Measurements from ENCODE around the gene PAQR5.

The PAQR5 gene

DNA sequence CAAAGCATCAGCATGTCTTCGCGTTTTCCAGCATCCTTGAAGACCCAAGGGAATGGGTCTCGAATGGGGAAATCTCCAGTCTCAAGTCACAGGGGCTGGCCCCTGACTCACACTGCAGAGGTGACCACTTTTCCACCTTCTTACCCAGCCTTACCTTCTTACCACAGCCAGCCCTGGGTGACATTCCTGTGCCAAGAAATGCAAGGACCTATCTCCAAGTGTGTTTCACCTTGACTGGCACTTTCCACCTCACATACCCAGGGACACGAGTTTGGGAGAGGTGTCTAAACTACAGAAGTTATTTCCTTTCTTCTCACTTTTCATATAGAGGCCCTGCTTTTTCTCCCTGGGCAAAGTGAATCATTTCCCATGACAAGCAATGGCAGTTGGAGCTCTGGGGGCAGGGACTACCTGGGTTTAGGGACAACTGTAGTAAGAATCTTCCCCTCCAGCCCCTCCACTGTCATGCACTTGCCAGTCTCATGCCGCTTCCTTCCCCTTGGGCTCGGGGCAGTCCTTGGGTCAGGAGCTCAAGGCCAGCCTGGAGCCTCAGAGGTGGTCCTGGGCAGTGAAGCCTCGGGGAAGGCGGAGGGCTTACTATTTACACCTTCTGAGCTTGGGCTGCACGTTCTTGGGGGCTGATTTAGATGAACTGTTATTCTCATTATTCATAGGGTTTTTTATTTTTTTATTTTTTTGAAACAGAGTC, 16.8 kb downstream of the PAQR5 start:
- TF ChIP-seq EP300 (IDR thresholded peaks at IDR 0.05; ENCODE audit: borderline replicate concordance) = no peak
- no peak for TF ChIP-seq NFIC (IDR thresholded peaks at IDR 0.05)
- TF ChIP-seq TAF1 (IDR thresholded peaks at IDR 0.05; ENCODE audit: low read depth) = no peak
- TF ChIP-seq CREB1 (IDR thresholded peaks at IDR 0.05; ENCODE audit: low read depth) = no peak
- TF ChIP-seq CEBPB (IDR thresholded peaks at IDR 0.05) = no peak
- no peak for TF ChIP-seq YY1 (IDR thresholded peaks at IDR 0.05; ENCODE audit: low read depth)
- no peak for TF ChIP-seq TEAD4 (IDR thresholded peaks at IDR 0.05)
- TF ChIP-seq ZBTB7A (IDR thresholded peaks at IDR 0.05; ENCODE audit: low read depth) = no peak
- TF ChIP-seq, protein P1, sequence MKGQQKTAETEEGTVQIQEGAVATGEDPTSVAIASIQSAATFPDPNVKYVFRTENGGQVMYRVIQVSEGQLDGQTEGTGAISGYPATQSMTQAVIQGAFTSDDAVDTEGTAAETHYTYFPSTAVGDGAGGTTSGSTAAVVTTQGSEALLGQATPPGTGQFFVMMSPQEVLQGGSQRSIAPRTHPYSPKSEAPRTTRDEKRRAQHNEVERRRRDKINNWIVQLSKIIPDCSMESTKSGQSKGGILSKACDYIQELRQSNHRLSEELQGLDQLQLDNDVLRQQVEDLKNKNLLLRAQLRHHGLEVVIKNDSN (IDR thresholded peaks at IDR 0.05) = no peak

GRCh38 chr15:69316291-69316690, 17.6 kb downstream of the PAQR5 start:
- no peak for TF ChIP-seq CEBPB (IDR thresholded peaks at IDR 0.05)
- no peak for TF ChIP-seq EGR1 (IDR thresholded peaks at IDR 0.05)
- no peak for TF ChIP-seq EP300 (IDR thresholded peaks at IDR 0.05; ENCODE audit: borderline replicate concordance)
- no peak for TF ChIP-seq YY1 (IDR thresholded peaks at IDR 0.05; ENCODE audit: low read depth)
- TF ChIP-seq TEAD4 (IDR thresholded peaks at IDR 0.05) = no peak
- no peak for TF ChIP-seq ZBTB7A (IDR thresholded peaks at IDR 0.05; ENCODE audit: low read depth)
- no peak for TF ChIP-seq FOXM1 (IDR thresholded peaks at IDR 0.05; ENCODE audit: borderline replicate concordance, low read depth)
- no peak for TF ChIP-seq TCF12 (IDR thresholded peaks at IDR 0.05; ENCODE audit: low read depth)

DNA sequence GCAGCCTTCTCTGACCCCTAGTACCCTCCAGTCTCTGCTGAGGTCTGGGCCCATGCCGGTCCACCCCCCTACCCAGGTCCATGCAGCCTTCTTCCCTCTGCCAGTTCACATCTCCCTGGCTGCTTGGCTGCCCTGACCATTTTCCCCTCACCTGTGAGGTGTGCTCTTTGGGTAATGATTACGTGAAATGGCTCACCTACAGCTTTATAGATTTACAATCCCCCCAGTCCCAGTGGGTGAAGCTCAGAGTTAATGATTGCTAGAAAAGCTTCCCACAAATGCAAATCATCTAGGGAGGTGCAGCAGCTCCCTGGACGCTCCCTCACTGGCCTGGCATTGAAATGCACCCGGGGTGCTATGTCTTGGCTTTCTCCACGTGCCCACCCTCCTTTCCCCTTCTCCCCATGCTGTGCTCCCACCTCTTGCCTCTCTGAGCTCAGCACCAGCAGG, 18.7 kb downstream of the PAQR5 start:
- TF ChIP-seq, protein P1 (IDR thresholded peaks at IDR 0.05) = no peak
- TF ChIP-seq NFIC (IDR thresholded peaks at IDR 0.05) = no peak
- no peak for TF ChIP-seq MAX (IDR thresholded peaks at IDR 0.05)
- no peak for TF ChIP-seq TAF1 (IDR thresholded peaks at IDR 0.05; ENCODE audit: low read depth)
- no peak for TF ChIP-seq EGR1 (IDR thresholded peaks at IDR 0.05)
- no peak for TF ChIP-seq TCF12 (IDR thresholded peaks at IDR 0.05; ENCODE audit: low read depth)
- no peak for TF ChIP-seq YY1 (IDR thresholded peaks at IDR 0.05; ENCODE audit: low read depth)
- TF ChIP-seq CREB1 (IDR thresholded peaks at IDR 0.05; ENCODE audit: low read depth) = no peak
- no peak for TF ChIP-seq REST (IDR thresholded peaks at IDR 0.05; ENCODE audit: low read depth)
- no peak for TF ChIP-seq TEAD4 (IDR thresholded peaks at IDR 0.05)
- TF ChIP-seq ZBTB7A (IDR thresholded peaks at IDR 0.05; ENCODE audit: low read depth) = no peak
- no peak for TF ChIP-seq EP300 (IDR thresholded peaks at IDR 0.05; ENCODE audit: borderline replicate concordance)
- TF ChIP-seq RAD21 (IDR thresholded peaks at IDR 0.05; ENCODE audit: low read depth) = no peak
- no peak for TF ChIP-seq FOXM1 (IDR thresholded peaks at IDR 0.05; ENCODE audit: borderline replicate concordance, low read depth)
- TF ChIP-seq CEBPB (IDR thresholded peaks at IDR 0.05) = no peak

DNA sequence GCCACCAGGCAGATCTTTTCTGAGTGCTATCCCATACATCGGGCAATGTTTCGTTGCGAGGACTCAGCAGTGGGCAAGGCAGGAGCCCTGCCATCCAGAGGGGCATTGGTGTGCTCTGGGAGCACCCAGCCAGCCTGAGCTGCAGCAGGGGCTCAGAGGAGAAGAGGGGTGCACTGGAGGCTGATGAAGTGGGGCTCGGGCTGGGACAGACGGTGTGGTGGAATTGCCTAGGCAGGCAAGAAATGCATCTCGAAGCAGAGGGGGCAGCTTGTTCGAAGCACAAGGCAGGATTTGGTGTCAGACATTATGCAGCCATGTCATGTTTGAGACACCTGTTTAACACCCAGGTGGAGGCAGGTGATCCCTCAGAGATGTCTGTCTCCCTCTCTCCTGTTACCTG, 19.3 kb downstream of the PAQR5 start:
- TF ChIP-seq EGR1 (IDR thresholded peaks at IDR 0.05) = no peak
- no peak for TF ChIP-seq MAX (IDR thresholded peaks at IDR 0.05)
- TF ChIP-seq NFIC (IDR thresholded peaks at IDR 0.05) = no peak
- no peak for TF ChIP-seq EP300 (IDR thresholded peaks at IDR 0.05; ENCODE audit: borderline replicate concordance)
- no peak for TF ChIP-seq YY1 (IDR thresholded peaks at IDR 0.05; ENCODE audit: low read depth)
- TF ChIP-seq FOXM1 (IDR thresholded peaks at IDR 0.05; ENCODE audit: borderline replicate concordance, low read depth) = no peak
- TF ChIP-seq, protein P1 (IDR thresholded peaks at IDR 0.05) = no peak
- TF ChIP-seq TCF12 (IDR thresholded peaks at IDR 0.05; ENCODE audit: low read depth) = no peak
- TF ChIP-seq REST (IDR thresholded peaks at IDR 0.05; ENCODE audit: low read depth) = no peak
- TF ChIP-seq CREB1 (IDR thresholded peaks at IDR 0.05; ENCODE audit: low read depth) = no peak
- no peak for TF ChIP-seq CEBPB (IDR thresholded peaks at IDR 0.05)
- TF ChIP-seq TAF1 (IDR thresholded peaks at IDR 0.05; ENCODE audit: low read depth) = no peak
- no peak for TF ChIP-seq RAD21 (IDR thresholded peaks at IDR 0.05; ENCODE audit: low read depth)
- TF ChIP-seq TEAD4 (IDR thresholded peaks at IDR 0.05) = no peak
- TF ChIP-seq ZBTB7A (IDR thresholded peaks at IDR 0.05; ENCODE audit: low read depth) = no peak
